NK-92 (cell line): Measurements from ENCODE around the gene NOC2L.

Source experiments
- DNase-seq: peaks from one replicate; lab custom pipeline; 2025; ENCODE audit not compliant: unreplicated experiment; lab: John Stamatoyannopoulos, UW

NOC2L gene

DNA sequence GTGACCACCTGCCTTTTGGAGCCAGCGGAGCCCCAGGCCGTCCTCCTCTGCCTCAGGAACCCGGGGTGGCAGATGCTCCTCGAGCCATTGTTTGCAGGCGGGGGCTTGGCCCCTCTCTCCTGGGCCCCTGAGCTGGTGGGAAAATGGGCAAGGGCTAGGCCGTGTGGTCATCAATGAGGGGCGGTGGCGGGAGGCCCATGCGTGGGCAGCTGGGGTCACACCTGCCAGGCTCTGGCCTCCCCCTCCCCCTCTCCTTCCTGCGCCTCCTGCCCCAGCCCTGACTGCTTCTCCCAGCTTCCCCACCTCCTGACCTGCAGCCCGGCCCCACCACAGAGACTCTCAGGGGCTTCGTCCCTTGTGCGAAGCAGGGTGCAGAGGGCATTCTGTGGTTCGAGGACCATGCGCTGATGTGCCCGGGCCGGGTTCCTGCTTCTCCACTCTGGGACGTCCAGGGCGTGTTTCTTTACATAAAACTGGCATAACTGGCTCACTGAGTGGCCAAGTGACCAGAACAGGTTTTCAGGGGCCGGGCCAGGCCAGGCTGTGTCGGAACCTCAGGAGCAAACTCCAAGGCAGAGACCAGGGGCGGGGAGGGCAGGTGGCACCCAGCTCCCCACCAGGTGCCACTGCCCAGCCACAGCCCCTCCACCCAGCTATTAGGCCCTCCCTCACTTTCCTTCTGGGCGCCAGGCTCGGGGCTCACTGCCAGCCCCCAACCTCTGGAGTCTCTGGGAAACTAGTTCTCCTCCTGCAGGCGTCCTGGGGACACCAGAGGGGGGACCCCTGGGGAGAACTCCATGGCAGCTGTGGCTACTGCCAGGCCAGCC is 26.1 kb downstream of the NOC2L start:
- no peak for DNase-seq

DNA sequence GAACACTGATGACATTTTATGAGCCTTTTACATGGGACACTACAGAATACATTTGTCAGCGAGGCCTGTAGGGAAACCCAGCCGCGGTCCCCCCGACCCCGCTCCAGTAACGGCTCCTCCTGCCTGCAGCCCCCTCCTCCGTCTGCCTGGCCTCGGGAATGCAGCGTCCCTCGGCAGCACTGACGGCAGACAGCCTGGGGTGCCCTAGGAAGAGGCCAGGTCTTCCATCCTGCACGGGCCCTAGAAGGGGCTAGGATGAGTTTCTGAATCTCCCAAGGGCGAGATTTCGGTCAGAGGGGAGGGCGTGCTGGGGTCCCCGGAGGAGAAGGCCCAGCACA is 26.9 kb downstream of the NOC2L start:
- no peak for DNase-seq

DNA sequence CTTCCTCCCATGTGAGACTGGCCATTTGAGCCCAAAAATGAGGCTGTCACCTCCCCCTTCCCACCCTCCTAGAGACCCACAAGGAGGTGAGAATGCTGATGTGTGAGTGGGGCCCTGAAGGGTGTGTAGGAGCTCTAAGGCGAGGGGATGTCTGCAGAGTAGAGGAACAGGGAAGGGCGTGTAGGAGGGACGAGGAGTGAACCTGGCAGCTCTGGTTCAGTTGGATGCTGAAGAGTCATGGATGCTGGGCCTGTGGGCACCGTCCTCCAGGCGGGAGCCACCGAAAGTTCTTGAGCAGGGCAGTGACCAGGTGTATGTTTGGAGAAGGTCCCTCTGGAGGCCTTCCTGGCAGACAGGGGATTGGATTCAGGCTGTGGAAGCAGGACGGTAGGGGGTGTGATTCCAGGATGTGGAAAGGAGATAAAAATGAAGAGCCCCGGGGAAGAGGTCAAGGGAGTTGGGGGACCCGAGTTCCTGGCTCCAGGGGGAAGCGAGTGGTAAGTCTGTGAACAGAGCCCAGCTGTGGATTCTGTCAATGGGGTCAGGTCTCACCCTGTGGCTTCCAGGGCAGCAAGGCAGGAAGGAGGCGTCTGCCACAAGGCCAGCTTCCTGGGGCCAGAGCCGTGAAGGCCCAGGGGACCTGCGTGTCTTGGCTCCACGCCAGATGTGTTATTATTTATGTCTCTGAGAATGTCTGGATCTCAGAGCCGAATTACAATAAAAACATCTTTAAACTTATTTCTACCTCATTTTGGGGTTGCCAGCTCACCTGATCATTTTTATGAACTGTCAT is 27.5 kb downstream of the NOC2L start:
- no peak for DNase-seq

DNA sequence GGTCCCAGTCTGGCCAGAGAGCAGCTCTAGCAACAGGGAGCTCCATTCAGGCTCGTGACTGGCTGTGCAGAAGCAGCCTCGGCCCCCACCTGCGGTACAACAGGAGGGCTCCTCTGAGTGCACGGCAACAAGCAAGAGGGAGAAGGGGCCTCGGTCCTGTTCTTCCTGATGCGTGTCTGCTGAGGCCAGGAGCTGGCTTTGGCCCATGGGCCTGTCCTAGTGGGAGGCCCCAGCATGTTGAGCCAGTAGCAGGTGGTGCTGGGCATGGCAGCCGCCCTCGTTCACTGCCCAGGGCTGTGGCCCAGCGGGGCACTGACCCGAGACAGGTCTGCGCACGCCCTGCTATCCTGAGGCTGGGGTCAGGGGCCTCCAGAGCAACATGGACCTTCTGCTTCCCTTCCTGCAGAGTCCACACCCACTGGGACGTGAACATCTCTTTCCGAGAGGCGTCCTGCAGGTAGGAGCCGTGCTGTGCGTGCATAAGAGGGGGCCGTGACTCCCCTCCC is 28.4 kb downstream of the NOC2L start:
- DNase-seq = no peak

DNA sequence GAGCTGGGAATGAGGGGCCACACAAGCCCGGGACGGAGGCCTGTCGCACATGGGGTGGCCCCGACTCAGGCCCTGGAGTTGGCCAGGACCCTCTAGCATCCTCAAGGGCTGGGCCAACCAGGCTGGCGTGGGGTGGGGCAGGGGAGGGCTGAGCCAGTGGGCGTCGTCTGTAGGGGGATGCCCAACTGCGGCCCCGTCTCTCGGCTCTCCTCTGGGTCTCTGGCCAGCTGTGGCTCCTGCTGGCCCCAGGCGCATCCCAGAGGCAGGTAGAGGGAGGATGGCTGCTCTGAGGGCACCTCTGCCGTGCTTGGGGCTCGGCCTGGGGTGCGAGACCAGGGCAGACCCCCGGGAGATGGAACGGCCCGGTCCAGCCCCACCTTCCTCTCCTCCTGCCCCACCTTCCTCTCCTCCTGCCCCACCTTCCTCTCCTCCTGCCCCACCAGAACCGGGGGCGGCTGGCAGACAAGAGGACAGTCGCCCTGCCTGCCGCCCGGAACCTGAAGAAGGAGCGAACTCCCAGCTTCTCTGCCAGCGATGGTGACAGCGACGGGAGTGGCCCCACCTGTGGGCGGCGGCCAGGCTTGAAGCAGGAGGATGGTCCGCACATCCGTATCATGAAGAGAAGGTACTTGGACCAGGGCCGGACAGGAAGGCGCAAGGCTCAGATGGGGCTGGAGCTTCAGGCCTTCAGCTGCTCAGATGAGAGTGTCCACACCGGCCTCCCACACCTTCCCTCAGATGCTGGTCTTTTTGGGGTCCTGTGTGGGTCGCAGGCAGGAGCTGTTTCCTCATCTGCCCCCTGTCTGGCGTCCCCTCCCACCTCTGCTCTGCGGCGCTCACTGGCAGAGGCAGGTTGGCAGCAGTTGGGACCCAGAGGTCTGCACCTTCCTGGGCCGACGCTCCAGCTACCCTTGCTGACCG is 29.1 kb downstream of the NOC2L start:
- no peak for DNase-seq

DNA sequence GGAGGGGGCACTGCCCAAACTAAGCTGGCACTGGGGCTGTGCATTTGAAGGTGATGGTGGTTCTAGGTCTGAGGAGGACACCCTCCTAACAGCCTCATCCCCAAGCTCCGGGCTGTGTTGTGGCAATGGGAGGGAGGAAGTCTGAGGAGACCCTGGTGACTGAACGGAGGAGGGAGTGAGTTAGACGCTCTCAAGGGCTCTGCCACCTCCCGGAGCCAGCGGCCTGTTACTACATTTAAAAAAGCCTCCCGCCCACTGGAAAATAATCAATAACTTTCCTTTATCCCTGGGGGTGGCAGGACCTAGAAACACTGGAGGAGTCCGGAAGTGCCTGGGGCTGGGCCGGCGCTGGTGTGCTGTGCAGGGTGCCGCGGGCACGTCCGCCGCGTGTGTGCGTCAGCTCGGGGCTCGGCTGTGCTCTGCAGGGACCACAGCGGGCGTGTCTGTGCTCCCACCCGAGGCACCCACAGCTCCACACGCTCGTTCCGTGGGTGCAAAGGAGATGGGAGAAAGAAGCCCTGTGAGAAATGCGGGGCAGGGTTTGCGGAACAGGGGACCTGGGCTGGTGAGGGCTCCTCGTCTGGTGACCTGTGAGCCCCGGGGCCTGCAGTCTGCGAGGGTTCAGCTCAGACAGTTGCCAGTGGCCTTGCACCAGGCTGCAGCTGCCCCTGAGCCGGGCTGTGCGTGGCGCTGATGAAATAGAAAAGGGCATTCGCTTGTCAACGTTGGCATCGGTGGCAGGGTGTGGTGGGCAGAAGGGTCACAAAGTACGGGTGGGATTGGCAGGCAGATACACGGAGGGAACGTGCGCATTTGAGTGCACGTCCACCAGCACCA is 30.0 kb downstream of the NOC2L start:
- DNase-seq = no peak

DNA sequence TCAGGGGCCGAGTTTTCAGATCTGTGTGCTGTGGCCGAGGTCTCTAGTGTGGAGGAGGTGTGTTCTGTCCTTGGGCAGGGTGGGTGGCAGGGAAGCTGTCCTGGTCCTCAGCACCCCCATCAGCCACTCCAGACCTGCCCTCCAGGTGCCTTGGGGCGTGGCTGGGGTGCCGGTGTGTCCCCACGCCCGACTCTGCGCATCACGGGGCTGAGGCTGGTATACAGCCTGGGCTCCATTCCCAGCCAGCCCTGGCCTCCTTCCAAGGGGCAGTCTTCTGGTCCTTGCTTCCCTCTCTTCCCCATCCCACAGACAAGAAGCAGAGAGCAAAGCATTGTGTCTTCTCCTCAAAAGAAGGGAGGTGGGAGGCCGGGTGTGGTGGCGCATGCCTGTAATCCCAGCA is 31.3 kb downstream of the NOC2L start:
- no peak for DNase-seq

DNA sequence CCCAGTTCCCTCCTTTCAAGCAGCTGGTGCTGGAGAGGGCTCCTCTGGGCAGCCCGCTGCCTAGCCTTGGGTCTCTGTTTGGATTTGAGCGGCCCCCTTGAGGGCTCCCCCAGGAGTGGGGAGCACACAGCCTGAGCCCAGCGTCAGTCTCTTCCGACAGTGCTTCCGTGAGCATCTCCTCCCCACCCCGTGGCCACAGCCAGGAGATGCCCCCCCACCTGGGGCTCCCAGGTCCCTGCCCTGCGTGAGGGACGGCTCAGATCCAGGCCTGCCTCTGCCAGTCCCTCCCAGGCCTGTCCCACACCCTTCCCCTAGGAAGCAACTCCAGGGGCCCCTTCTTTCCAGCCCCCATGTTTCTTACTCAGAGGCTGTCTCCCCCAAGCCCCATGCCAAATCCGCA is 31.8 kb downstream of the NOC2L start:
- no peak for DNase-seq

DNA sequence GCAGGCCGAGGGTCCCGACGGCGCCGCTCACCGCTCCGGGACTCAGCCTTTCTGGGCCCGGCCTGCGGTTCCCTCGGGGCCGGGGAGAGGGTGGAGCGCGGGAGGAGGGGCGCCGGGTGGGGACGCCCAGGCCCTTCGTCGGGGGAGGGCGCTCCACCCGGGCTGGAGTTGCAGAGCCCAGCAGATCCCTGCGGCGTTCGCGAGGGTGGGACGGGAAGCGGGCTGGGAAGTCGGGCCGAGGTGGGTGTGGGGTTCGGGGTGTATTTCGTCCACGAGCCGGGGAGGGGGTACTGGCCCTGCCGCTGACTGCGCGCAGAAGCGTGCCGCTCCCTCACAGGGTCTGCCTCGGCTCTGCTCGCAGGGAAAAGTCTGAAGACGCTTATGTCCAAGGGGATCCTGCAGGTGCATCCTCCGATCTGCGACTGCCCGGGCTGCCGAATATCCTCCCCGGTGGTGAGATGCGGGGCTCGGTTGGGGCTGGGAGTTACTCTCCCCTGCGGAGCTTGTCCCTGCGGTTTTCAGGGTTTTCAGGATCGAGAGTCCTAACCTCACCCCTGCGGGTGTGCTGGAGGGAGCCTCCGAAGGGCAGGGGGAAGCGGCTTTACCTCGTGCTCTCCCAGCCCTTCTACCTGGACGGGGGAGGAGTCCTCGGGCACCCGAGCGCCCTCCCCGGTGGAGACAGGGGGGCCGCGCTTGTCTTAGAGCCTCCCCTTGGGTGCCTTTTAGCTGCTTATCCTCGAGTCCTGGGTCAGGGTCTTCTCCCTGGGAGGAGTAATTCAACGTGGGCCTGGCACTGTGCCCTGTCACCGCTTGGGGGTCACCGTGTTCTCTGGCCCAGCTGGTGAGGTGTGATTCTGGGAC is 33.3 kb downstream of the NOC2L start:
- no peak for DNase-seq

DNA sequence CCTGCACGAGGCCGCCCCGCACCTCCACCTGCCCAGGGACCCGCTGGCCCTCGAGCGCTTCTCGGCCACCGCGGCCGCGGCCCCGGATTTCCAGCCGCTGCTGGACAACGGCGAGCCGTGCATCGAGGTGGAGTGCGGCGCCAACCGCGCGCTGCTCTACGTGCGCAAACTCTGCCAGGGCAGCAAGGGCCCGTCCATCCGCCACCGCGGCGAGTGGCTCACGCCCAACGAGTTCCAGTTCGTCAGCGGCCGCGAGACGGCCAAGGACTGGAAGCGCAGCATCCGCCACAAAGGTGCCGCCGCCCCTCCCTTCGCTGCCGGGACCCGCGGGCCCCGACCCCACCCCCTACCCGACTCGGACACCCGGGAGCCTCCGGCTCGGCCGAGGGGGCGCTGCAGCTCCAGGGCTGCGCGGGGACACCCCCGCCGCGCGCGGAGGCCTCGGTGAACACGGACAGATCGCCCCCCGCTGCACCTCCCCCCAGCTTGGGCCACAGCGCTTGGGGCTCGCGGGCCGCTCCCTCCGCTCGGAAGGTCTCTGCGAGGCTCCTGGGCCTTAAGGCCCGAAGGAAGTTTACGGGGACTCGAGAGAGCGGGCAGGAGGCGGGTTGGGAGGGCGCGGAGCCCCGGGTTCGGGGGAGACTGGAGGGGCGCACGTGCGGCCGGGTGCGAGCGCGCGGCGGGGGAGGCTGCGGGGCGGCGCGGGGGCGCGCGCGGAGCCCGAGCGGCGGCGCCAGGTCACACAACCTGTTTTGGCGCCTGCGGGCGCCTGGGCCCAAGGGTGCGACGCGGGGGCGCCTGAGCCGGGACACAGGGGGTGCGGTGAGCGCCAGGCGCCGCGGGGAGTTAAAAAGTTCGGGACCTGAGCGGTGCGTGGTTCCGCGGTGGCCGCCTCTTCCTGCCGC is 34.1 kb downstream of the NOC2L start:
- no peak for DNase-seq

DNA sequence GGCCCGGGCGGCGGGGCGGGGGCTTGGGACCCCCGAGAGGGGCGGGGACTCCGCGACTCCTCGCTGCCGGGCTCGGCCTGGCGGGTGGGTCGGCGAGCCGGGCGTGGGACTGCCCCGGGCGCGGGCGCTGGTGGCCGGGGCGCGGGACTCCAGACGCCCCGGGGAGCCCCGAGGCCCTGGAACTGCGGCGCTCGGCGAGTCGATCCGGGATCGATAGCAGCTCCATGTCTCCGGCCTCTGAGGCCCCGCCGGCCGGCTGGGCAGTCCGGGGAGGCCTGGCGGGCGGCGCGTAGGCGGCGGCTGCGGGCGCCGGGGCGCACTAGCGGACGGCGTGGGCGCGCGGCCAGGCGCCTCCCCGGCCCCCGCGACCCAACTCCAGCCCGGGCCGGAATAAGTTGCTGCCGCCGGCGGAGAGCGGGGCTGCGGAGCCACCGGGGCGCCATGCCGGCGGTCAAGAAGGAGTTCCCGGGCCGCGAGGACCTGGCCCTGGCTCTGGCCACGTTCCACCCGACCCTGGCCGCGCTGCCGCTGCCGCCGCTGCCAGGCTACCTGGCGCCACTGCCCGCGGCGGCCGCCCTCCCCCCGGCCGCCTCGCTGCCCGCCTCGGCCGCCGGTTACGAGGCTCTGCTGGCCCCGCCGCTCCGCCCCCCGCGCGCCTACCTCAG is 34.9 kb downstream of the NOC2L start:
- DNase-seq = no peak

DNA sequence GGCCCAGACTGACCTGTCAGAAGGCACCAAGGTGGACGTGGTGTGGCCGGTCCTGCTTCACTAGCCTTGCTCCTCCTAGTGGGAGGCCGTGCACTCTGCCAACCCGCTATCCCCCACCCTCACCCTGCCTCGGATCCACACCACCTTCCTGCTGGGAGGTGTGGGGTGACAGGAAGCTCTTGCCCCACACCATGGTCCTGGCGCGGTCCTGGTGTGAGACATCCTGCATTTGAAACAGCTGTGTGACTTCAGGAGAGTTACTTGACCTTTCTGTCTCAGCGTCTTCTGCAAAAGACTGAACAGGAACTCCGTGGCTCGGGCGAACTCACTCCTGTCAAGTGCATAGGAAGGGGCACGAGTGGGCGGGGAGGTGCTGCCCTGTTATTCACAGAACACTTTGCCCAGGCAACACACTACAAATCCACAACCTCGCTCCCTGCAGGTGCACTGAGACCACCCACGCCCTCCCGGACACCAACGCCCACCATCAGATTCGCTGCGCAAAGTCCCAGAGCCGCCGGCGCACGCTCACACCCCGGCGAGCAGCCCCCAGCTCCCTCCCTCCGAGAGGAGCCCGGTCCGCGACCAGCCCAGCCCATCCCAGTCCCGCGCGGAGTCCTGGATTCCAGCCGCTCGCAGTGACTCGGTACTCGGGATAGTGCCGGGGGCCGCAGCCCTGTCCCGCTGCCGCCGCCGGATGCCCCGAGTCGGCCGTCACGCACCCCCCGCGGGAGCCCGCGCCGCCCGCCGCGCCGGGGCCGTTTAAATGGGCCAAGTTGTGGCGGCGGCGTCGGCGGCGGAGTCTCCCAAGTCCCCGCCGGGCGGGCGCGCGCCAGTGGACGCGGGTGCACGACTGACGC is 35.7 kb downstream of the NOC2L start, which contains the start of gene SAMD11:
Gene SAMD11 (plus strand): TSS at position 793 of the 860 bp plus-strand sequence. CDS start 509 bp downstream, outside the sequence.
- DNase-seq = no peak

DNA sequence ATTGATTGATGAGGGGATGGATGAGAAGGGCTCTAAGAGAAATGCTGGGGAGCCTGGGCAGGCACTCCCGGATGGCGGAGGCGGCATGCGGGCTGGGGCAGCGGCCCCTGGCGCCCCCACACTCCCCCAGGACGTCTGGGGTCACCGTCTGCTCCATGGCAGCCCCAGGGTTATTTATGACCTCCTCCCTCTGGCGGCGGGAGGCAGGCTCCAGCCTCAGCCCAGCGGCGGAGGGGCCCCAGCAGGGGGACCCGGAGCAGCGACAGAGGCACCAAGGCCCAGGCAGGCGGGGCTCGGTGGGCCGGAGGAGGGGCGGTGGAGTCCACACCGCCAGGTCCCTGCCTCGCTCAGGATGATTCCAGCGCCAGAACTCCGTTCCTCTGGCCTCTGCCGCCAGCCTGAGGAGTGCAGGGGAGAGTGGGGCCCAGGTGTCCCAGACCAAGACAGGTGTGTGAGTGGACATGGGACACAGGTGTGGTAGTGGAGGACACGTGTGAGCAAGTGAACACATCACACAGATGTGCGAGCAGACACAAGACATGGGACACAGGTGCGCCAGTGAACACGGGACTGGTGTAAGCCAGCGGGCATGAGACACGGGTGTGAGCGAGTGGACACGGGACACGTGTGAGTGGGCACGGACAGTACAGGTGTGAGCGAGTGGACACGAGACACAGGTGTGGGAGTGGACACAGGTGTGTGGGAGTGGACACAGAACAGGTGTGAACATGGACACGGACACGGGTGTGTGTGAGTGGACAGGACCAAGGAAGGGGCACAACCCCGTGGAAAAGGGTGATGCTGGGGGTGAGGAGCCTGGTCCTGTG is 37.8 kb downstream of the NOC2L start:
- DNase-seq = no peak

DNA sequence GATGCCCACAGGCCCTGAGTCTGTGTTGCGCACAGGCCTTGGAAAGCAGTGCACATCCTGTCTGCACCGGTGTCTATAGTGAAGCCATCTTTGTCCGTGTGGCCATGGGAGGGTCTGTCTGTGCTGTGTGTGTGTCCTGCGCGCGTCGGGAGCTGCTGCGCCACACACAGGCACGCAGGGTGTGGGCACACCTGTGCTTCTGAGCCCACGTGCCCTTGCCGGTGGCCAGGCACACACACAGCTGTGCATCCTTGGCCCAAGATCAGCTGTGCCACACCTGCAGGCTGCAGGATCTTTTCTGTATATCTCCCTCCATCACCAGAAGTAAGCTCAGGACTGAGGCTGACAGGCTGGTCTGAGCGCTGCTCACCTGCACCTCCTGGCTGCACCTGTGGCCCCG is 38.5 kb downstream of the NOC2L start:
- DNase-seq = no peak

DNA sequence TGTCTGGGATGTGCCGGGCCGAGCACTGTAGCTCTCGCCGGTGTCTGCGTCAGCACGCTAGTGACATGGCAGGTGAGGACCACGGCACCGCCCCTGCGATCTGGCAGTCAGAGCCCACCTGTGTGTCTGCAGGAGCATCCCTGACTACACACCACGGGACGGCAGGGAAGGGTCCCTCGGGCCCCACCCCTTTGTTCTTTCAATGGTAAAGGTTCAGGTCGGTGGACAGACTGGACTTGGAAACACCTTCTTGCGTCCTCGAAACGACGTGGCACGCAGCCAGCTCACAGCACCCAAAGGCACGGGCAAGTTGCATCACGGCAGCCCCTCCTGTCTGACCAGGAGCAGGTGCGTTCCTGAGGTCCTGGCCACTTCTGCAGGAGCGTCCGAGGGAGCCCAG is 39.0 kb downstream of the NOC2L start:
- no peak for DNase-seq

DNA sequence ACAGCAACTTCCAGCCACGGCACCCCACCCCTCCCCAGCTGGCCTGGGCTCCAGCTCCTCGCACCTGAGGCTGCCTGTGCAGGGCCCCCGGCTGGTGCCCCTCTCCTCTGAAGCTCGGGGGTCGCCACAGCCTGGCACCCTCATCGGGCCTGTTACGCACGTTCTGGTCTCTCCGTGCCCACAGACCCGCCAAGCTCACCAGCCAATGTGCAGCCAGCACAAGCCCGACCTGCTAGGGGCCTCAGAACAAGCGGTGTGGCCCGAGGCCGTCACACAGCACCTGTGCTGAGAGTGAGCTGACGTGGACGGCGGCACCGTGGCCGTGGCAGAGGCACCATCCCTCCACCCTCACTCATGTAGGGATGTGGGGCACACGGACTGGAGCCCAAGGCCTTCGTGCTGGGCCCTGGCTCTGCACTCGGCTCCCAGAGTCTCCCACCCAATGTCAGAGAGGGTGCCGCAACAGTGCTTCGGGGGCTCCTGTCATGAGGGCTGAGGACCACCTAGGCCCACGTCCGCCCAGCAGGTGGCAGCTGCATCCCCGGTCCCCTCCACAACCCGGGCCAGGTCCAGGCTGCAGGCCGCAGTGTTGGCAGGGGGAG is 39.7 kb downstream of the NOC2L start:
- DNase-seq = no peak
